Adrenal gland (tissue), 5 donors: ENCODE results near the gene RGS6.

Source experiments
- CTCF ChIP-seq, 6 experiments: fragments of 450-650 bp in 4 of 6; fragments of 200-600 bp in 2 of 6; sonication (generic) in 1 of 6; IDR thresholded peaks; 1 replicate in 5 of 6; 2 replicates in 1 of 6; pipeline versions ENCODE4 v1.5.1 to v1.8.0; 2016 to 2021; ENCODE audit warnings: antibody characterized with exemption in 6 of 6, mild to moderate bottlenecking in 2 of 6, moderate library complexity in 1 of 6
- POLR2A ChIP-seq, 2 donors: fragments of 450-650 bp; IDR thresholded peaks; one replicate each; pipeline ENCODE4 v1.6.1; 2017; ENCODE audit warnings: antibody characterized with exemption in 2 of 2, mild to moderate bottlenecking in 2 of 2, moderate library complexity in 1 of 2
- donor health status: DM: no; HTN: no; CAD: no.

- TF ChIP-seq CTCF (IDR thresholded peaks at IDR 0.05), result no peak
- no peak for TF ChIP-seq POLR2A (IDR thresholded peaks at IDR 0.05)
Measured at GRCh38 chr14:72432748-72433147, 500.5 kb downstream of the RGS6 start.
